Glutamatergic neuron (in vitro differentiated cells): ENCODE data around the gene NOD2. TPM values are rescaled to one million over a fixed set of nuclear protein-coding genes. Genes with fewer than 3 reads are reported as not detected.

ENCODE experiments used
- DNase-seq: peaks from one replicate; pipeline ENCODE4 v3.0.0; 2022
- H3K27ac Mint-ChIP-seq: one replicate; pipeline ENCODE4 v1.8.0; 2020; ENCODE audit warnings: mild to moderate bottlenecking, mixed read lengths, inconsistent platforms; ENCODE audit not compliant: unreplicated experiment
- H3K27me3 Mint-ChIP-seq: one replicate; pipeline ENCODE4 v1.8.0; 2020; ENCODE audit warnings: mild to moderate bottlenecking, moderate library complexity, mixed read lengths, inconsistent platforms; ENCODE audit not compliant: unreplicated experiment
- H3K36me3 Mint-ChIP-seq: one replicate; pipeline ENCODE4 v1.8.0; 2020; ENCODE audit warnings: mild to moderate bottlenecking, mixed read lengths, inconsistent platforms; ENCODE audit not compliant: unreplicated experiment
- H3K4me1 Mint-ChIP-seq: one replicate; pipeline ENCODE4 v1.8.0; 2020; ENCODE audit warnings: mild to moderate bottlenecking, low read depth, mixed read lengths, inconsistent platforms; ENCODE audit not compliant: unreplicated experiment
- H3K4me3 Mint-ChIP-seq: one replicate; pipeline ENCODE4 v1.8.0; 2020; ENCODE audit warnings: mild to moderate bottlenecking, mixed read lengths, inconsistent platforms; ENCODE audit not compliant: unreplicated experiment
- H3K9me3 Mint-ChIP-seq: one replicate; pipeline ENCODE4 v1.8.0; 2020; ENCODE audit warnings: mild to moderate bottlenecking, moderate library complexity, mixed read lengths, inconsistent platforms; ENCODE audit not compliant: unreplicated experiment
- total RNA-seq: library from RNA; stranded (reverse); fragmentation: NEBNext Ultra II Directional; extraction: Animal tissue kit (Norgen Biotek cat#: 25700); gene quantifications from one replicate; pipeline ENCODE4 v1.2.1, GENCODE V29; 2021; ENCODE audit not compliant: unreplicated experiment
- TF ChIP-seq, protein P1 (sequence below): fragments of 200-600 bp; sonication (generic); IDR thresholded peaks from one replicate; pipeline ENCODE4 v1.5.0; 2021; ENCODE audit not compliant: partially characterized antibody, unreplicated experiment

Gene NOD2
- total RNA-seq, 1 donor from 2014 or later, result 0.34 TPM

DNA sequence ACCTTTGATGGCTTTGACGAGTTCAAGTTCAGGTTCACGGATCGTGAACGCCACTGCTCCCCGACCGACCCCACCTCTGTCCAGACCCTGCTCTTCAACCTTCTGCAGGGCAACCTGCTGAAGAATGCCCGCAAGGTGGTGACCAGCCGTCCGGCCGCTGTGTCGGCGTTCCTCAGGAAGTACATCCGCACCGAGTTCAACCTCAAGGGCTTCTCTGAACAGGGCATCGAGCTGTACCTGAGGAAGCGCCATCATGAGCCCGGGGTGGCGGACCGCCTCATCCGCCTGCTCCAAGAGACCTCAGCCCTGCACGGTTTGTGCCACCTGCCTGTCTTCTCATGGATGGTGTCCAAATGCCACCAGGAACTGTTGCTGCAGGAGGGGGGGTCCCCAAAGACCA is 17.6 kb downstream of the NOD2 start:
- no peaks in the 10 kb centered on the region for H3K4me1 Mint-ChIP-seq
- no peak overlapping the region for H3K4me3 Mint-ChIP-seq
- peaks cover 1% of the 10 kb centered on the region for H3K9me3 Mint-ChIP-seq
- peaks cover 2% of the 10 kb centered on the region for H3K27me3 Mint-ChIP-seq
- no peak overlapping the region for H3K27ac Mint-ChIP-seq
- peaks cover 4% of the 10 kb centered on the region for H3K36me3 Mint-ChIP-seq
- TF ChIP-seq, protein P1, sequence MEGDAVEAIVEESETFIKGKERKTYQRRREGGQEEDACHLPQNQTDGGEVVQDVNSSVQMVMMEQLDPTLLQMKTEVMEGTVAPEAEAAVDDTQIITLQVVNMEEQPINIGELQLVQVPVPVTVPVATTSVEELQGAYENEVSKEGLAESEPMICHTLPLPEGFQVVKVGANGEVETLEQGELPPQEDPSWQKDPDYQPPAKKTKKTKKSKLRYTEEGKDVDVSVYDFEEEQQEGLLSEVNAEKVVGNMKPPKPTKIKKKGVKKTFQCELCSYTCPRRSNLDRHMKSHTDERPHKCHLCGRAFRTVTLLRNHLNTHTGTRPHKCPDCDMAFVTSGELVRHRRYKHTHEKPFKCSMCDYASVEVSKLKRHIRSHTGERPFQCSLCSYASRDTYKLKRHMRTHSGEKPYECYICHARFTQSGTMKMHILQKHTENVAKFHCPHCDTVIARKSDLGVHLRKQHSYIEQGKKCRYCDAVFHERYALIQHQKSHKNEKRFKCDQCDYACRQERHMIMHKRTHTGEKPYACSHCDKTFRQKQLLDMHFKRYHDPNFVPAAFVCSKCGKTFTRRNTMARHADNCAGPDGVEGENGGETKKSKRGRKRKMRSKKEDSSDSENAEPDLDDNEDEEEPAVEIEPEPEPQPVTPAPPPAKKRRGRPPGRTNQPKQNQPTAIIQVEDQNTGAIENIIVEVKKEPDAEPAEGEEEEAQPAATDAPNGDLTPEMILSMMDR, result no peak
- no peak for DNase-seq

DNA sequence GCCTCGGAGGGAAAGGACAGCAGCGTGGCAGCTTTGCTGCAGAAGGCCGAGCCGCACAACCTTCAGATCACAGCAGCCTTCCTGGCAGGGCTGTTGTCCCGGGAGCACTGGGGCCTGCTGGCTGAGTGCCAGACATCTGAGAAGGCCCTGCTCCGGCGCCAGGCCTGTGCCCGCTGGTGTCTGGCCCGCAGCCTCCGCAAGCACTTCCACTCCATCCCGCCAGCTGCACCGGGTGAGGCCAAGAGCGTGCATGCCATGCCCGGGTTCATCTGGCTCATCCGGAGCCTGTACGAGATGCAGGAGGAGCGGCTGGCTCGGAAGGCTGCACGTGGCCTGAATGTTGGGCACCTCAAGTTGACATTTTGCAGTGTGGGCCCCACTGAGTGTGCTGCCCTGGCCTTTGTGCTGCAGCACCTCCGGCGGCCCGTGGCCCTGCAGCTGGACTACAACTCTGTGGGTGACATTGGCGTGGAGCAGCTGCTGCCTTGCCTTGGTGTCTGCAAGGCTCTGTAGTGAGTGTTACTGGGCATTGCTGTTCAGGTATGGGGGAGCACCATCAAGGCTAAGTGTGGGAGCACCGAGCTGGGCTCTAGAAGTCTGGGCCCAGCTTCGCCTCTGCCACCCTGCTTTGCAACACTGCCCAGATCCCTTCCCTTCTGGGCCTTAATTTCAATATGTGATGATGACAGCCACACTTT is 18.6 kb downstream of the NOD2 start:
- Mint-ChIP-seq H3K9me3 (peaks cover 1% of the 10 kb centered on the region), H3K27ac (no peak overlapping the region), H3K27me3 (peaks cover 2% of the 10 kb centered on the region), H3K4me1 (no peaks in the 10 kb centered on the region), H3K36me3 (no peaks in the 10 kb centered on the region), H3K4me3 (no peak overlapping the region)
- TF ChIP-seq, protein P1, result no peak
- DNase-seq, result no peak

DNA sequence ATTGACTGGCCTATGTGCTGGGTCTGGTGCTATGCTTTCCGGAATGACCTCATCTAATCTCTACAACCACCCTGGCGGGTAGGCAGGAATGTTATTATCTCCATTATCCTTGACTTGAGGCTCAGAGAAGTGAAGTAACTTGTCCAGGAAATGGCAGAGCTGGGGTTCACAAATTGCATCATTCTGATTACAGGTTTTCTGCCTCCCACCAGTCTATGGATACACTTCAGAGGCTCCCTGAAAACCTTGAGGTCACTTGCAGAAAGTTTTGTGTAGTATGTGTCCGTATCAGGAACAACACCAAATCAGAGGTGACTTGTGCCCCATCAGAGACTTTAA is 19.1 kb downstream of the NOD2 start:
- TF ChIP-seq, protein P1, result no peak
- Mint-ChIP-seq H3K4me3 (no peak overlapping the region), H3K27ac (no peak overlapping the region), H3K4me1 (no peaks in the 10 kb centered on the region), H3K9me3 (peaks cover 1% of the 10 kb centered on the region), H3K36me3 (no peaks in the 10 kb centered on the region), H3K27me3 (peaks cover 2% of the 10 kb centered on the region)
- DNase-seq, result no peak

DNA sequence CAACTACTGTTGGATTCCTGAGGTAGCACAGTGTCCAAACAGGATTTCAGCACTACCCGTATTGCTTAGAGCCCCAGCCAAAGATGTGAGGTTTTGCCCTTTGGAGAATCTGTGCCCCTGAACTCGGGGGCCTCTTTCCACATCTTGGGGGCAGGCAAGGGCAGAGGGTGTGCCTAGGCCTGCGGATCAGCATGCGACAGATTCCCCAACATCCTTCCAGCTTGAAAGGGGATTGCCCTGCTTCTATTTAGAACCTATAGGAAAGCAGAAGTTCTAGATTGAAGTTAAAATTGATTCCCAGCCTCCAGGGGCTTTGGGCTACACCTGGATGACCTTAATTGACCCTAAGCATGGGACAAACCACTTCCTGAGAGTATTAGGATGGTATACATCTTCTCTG is 19.6 kb downstream of the NOD2 start:
- peaks cover 1% of the 10 kb centered on the region for H3K9me3 Mint-ChIP-seq
- no peaks in the 10 kb centered on the region for H3K4me1 Mint-ChIP-seq
- no peak overlapping the region for H3K27ac Mint-ChIP-seq

DNA sequence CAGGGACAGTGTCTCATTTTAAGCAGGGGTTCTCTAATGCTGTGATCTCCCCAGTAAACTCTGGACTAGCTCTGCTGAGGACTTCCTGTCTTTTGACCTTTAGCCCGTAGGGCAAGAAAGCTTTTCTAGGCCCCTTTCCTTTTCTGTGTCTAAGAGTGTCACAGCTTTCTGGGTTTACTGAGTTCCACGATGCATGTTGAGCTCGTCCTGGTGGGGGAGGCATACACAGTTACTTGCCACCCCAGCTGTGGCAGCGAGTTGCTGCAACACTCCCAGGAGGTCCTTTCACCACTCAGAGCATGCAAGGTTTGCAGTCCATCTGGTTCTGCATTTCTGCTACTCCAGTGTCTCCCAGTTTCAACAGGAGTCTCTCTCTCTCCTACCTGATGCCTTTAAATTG is 23.7 kb downstream of the NOD2 start:
- no peaks in the 10 kb centered on the region for H3K4me1 Mint-ChIP-seq
- H3K4me3 Mint-ChIP-seq, result no peak overlapping the region
- no peak for DNase-seq
- peaks cover 2% of the 10 kb centered on the region for H3K27me3 Mint-ChIP-seq
- no peak overlapping the region for H3K27ac Mint-ChIP-seq
- peaks cover 3% of the 10 kb centered on the region for H3K36me3 Mint-ChIP-seq
- TF ChIP-seq, protein P1, result no peak
- H3K9me3 Mint-ChIP-seq, result peaks cover 1% of the 10 kb centered on the region

More for the DNA sequence above, 19.6 kb downstream of the NOD2 start:
- no peak overlapping the region for H3K4me3 Mint-ChIP-seq
- TF ChIP-seq, protein P1, result no peak
- peaks cover 2% of the 10 kb centered on the region for H3K27me3 Mint-ChIP-seq
- peaks cover under 1% of the 10 kb centered on the region for H3K36me3 Mint-ChIP-seq
- no peak for DNase-seq
